ENCODE data around the gene AGT. TPM values are rescaled to one million over a fixed set of nuclear protein-coding genes. Genes with fewer than 3 reads are reported as not detected.
"Not testable (repeated sequence)": the region's sequence is repeated elsewhere in the genome, so short reads cannot be mapped to it uniquely, and the experiment has no call there.

The AGT gene
- total RNA-seq, 1 donor: not detected

DNA sequence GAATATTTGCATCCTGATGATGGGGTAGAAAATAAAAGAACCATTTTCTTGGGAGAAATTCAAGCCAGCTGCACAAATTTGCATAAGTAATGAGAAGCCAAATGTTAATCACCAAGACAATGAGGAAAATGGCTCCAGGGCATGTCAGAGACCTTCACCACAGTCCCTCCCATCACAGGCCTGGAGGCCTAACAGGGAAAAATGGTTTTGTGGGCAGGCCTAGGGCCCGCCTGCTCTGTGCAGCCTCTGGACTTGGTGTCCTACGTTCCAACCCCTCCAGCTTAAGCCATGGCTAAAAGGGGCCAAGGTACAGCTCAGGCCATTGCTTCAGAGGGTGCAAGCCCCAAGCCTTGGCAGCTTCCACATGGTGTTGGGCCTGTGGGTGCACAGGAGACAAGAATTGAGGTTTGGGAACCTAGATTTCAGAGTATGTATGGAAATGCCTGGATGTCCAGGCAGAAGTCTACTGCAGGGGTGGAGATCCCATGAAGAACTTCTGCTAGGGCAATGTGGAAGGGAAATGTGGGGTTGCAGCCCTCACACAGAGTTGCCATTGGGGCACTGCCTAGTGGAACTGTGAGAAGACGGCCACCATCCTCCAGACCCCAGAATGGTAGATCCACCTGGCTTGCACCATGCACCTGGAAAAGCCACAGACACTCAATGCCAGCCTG, 8.1 kb upstream of the AGT start:
- H3K4me3 ChIP-seq (ENCODE audit: low read length); H3K4me1 ChIP-seq (ENCODE audit: insufficient read depth, low read length); H3K27me3 ChIP-seq (ENCODE audit: insufficient read depth, low read length); H3K9me3 ChIP-seq (ENCODE audit: low read depth, low read length): not testable (repeated sequence)

DNA sequence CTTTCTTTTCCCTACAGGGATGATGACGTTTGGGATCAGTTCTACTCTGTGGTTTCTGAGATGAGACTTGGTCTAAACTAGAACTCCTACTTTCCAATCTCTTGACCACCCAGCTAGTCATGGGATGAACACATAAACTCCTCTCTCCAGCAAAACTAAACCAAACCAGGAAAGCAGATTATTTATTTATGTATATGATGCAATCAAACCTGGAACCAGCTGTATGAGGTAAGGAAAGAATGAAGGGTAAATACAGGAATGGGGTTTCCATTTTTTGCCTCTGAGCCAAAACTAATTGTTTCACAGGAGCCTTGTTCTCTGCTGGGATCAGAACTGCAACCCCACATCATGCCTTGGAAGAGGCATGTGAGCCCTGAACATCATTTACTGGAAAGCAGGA, 3.3 kb upstream of the AGT start:
- Histone ChIP-seq H3K27me3 (ENCODE audit: insufficient read depth, low read length) (peaks cover 2% of the 10 kb centered on the region), H3K4me1 (ENCODE audit: insufficient read depth, low read length) (no peaks in the 10 kb centered on the region), H3K9me3 (ENCODE audit: low read depth, low read length) (no peaks in the 10 kb centered on the region), H3K4me3 (ENCODE audit: low read length) (no peak overlapping the region)

DNA sequence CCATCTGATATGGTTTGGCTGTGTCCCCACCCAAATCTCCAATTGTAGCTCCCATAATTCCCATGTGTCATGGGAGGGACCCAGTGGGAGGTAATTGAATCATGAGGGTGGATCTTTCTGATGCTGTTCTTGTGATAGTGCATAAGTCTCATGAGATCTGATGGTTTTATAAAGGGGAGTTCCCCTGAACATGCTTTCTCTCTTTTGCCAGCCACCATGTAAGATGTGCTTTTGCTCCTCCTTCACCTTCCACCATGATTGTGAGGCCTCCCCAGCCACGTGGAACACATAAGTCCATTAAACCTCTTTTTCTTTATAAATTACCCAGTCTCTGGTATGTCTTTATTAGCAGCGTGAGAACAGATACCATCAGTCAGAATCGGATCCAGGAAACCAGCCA, 2.5 kb upstream of the AGT start:
- H3K27me3 ChIP-seq (ENCODE audit: insufficient read depth, low read length); H3K9me3 ChIP-seq (ENCODE audit: low read depth, low read length); H3K4me1 ChIP-seq (ENCODE audit: insufficient read depth, low read length); H3K4me3 ChIP-seq (ENCODE audit: low read length): not testable (repeated sequence)

DNA sequence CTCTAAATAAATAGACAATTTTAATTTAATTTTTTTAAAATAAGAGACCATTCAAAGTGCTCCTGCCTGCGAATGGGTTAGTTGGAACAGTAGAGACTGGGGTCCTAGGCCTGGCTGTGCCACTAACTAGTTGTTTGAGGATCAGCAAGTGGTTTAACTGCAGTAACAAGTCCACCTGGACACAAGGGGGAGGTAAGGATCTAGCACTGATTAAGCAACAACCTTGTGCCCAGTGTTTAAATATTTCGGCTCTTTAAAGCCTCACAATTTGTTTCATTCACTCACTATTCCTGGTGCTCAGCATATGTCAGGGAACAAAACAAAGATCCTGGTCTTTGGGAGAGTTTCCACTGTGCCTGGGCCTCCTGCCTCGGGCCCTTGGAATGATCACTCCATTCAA, 1.6 kb upstream of the AGT start:
- no peaks in the 10 kb centered on the region for H3K9me3 ChIP-seq (ENCODE audit: low read depth, low read length)
- no peaks in the 10 kb centered on the region for H3K4me1 ChIP-seq (ENCODE audit: insufficient read depth, low read length)
- peaks cover 2% of the 10 kb centered on the region for H3K27me3 ChIP-seq (ENCODE audit: insufficient read depth, low read length)
- H3K4me3 ChIP-seq (ENCODE audit: low read length): no peak overlapping the region

DNA sequence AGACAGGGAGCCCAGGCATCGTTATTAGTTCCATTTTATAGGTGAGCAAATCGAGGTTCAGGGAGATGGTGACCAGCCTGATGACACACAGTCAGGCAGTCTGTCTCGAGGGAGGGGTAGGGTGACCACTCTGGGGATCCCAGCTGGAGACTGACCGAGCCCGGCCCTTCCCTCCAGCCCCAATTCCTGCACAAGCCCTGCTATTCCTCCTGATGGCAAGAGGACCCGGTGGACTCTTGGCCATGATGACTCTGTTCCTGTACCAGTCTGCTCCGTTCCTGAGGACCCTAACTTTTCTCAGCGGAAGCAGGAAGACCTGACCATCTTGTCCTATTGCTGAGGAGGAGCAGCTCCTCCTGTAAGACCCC, 391 bp downstream of the AGT start:
- H3K4me3 ChIP-seq (ENCODE audit: low read length): no peak overlapping the region
- H3K9me3 ChIP-seq (ENCODE audit: low read depth, low read length): no peaks in the 10 kb centered on the region
- no peaks in the 10 kb centered on the region for H3K4me1 ChIP-seq (ENCODE audit: insufficient read depth, low read length)
- H3K27me3 ChIP-seq (ENCODE audit: insufficient read depth, low read length): peaks cover 2% of the 10 kb centered on the region

DNA sequence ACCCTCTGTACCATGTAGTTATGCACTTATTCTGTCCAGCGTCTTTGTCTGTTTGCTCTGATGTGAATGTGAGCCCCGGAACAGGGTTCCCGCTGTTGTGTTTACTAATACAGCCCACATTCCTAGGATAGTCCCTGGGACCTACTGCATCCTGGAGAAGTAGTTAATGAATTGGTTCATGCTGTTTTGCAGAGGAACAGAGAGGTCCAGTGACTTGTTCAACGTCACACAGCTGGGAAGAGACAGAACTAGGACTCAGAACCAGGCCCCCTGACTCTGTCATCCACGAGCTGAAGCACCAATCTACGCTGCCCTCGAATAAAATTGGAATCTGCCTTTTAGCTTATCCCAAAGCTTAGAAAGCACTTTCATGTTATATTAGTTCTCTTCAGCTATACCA, 784 bp downstream of the AGT start:
- H3K27me3 ChIP-seq (ENCODE audit: insufficient read depth, low read length): peaks cover 2% of the 10 kb centered on the region
- H3K4me1 ChIP-seq (ENCODE audit: insufficient read depth, low read length): no peaks in the 10 kb centered on the region
- no peaks in the 10 kb centered on the region for H3K9me3 ChIP-seq (ENCODE audit: low read depth, low read length)
- no peak overlapping the region for H3K4me3 ChIP-seq (ENCODE audit: low read length)

DNA sequence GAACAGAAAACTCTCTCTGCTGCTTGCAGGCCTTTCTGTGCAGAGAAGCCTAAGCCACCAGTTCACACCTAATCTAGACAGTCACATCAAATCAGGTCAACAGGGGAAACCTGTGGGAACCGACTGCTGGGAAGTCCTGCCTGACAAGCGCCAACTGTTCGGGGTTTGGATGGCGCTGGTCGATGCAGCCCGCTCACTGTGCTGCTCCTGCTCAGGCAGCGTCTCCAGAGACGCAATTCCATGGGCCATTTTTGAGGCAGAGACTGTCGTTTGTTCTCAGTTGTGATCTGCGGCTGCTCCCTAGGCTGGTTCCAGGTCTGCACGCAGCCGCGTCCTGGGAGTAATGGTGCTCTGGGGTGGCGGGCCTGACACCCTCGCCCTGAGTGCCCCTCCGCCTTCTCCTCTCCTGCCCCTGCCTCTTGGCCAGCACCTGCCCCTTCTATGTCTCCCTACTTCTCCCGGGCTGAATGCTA, 1.4 kb downstream of the AGT start:
- Histone ChIP-seq H3K27me3 (ENCODE audit: insufficient read depth, low read length) (peaks cover 2% of the 10 kb centered on the region), H3K4me3 (ENCODE audit: low read length) (no peak overlapping the region), H3K4me1 (ENCODE audit: insufficient read depth, low read length) (no peaks in the 10 kb centered on the region), H3K9me3 (ENCODE audit: low read depth, low read length) (no peaks in the 10 kb centered on the region)

DNA sequence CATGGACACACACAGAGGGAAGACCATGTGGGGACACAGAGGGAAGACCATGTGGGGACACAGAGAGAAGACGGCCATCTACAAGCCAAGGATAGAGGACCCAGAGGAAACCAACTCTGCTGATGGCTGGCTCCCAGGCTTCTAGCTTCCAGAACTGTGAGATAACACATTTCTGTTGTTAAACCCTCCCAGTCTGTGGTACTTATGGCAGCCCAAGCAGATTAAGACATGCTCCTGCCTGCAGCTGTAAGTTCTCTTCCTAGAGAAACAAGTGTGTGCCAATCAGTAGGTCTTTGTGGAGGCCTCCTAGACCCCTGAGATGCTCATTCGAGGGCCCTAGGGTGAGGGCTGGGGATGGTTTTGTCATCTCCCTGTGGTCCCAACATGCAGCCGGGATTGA, 2.7 kb downstream of the AGT start:
- no peak overlapping the region for H3K4me3 ChIP-seq (ENCODE audit: low read length)
- peaks cover 2% of the 10 kb centered on the region for H3K27me3 ChIP-seq (ENCODE audit: insufficient read depth, low read length)
- H3K4me1 ChIP-seq (ENCODE audit: insufficient read depth, low read length): no peaks in the 10 kb centered on the region
- H3K9me3 ChIP-seq (ENCODE audit: low read depth, low read length): no peaks in the 10 kb centered on the region

DNA sequence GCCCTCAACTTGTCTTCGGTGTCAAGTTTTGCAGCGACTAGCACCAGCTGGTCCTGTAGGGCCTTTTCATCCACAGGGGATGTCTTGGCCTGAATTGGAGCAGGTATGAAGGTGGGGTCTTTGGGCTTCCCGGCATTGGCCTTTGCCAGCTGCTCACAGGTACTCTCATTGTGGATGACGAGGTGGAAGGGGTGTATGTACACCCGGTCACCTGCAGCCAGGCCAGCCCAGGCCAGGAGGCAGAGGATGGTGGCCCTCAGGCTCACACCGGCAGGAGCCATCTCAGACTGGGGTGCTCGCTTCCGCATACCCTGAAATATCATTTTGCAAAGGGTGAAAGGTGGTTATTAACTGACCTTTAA, 3.4 kb downstream of the AGT start:
- Histone ChIP-seq H3K27me3 (ENCODE audit: insufficient read depth, low read length) (no peaks in the 10 kb centered on the region), H3K9me3 (ENCODE audit: low read depth, low read length) (no peaks in the 10 kb centered on the region), H3K4me1 (ENCODE audit: insufficient read depth, low read length) (no peaks in the 10 kb centered on the region), H3K4me3 (ENCODE audit: low read length) (no peak overlapping the region)

DNA sequence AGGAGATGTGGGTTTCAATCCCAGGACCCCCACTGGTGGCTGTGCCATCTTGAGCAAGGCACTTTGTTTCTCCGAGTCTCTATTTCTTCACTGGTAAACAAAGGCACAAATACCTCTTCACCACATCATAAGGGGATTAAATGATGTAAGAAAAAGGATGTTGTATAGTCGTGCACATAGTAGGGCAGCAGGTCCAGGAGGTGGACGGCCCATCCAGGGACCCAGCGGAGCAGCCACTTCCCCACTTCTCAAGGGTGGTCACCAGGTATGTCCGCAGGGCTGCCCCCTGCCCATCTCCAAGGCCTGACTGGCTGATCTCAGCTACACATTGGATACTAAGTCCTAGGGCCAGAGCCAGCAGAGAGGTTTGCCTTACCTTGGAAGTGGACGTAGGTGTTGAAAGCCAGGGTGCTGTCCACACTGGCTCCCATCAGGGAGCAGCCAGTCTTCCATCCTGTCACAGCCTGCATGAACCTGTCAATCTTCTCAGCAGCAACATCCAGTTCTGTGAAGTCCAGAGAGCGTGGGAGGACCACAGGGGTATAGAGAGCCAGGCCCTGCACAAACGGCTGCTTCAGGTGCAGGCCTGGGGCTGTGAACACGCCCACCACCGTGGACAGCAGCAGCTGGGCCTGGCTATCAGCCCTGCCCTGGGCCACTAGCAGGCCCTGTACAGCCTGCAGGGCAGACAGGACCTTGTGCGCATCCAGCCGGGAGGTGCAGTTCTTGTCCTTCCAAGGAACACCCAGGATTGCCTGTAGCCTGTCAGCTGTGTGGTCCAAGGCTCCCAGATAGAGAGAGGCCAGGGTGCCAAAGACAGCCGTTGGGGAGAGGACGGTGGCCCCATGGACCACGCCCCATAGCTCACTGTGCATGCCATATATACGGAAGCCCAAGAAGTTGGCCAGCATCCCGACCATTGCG, 4.0 kb downstream of the AGT start:
- H3K4me1 ChIP-seq (ENCODE audit: insufficient read depth, low read length): no peaks in the 10 kb centered on the region
- H3K9me3 ChIP-seq (ENCODE audit: low read depth, low read length): no peaks in the 10 kb centered on the region
- H3K4me3 ChIP-seq (ENCODE audit: low read length): no peak overlapping the region
- H3K27me3 ChIP-seq (ENCODE audit: insufficient read depth, low read length): no peaks in the 10 kb centered on the region

DNA sequence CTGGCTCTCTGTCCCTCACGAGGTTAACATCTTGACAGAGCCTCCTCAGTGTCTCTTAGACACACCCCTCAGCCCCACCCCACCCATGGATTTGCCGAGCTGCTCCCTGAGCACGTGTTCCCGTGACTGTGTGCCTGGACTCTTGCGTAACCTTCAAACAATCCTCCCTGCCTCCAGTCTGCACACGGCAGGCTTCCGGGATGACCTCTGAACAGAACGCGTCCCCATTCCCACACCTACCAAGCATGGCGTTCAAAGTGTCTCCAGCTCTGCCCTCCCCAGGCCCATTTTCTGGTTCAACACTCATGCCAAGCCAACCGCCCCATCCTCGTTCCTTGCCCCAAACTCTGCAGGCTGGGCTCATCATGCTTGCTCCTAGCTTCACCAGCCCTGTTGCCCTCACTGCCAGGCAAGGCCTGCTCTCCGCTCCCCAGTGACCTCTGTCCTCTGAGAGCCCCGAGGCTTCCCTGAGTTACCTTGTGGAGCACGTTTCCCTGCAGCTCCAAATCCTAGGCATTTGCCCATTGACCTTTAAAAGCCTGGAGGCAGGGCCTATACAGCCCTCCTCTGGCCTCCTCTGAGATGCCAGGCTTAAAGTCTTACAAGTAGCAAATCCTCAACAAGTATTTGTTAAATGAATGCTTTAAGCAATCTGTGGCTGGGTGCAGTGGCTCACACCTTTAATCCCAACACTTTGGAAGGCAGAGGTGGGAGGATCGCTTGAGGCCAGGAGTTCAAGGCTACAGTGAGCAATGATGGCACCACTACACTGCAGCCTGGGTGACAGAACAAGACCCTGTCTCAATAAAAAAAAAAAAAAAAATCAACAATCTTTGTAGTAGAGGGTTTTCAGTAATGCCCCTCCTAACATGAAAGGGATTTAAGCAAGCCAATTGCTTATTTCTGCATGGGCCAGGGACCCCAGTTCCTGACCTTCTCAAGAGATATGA, 5.0 kb downstream of the AGT start:
- Histone ChIP-seq H3K4me1 (ENCODE audit: insufficient read depth, low read length) (no peaks in the 10 kb centered on the region), H3K9me3 (ENCODE audit: low read depth, low read length) (no peaks in the 10 kb centered on the region), H3K27me3 (ENCODE audit: insufficient read depth, low read length) (no peaks in the 10 kb centered on the region), H3K4me3 (ENCODE audit: low read length) (no peak overlapping the region)

DNA sequence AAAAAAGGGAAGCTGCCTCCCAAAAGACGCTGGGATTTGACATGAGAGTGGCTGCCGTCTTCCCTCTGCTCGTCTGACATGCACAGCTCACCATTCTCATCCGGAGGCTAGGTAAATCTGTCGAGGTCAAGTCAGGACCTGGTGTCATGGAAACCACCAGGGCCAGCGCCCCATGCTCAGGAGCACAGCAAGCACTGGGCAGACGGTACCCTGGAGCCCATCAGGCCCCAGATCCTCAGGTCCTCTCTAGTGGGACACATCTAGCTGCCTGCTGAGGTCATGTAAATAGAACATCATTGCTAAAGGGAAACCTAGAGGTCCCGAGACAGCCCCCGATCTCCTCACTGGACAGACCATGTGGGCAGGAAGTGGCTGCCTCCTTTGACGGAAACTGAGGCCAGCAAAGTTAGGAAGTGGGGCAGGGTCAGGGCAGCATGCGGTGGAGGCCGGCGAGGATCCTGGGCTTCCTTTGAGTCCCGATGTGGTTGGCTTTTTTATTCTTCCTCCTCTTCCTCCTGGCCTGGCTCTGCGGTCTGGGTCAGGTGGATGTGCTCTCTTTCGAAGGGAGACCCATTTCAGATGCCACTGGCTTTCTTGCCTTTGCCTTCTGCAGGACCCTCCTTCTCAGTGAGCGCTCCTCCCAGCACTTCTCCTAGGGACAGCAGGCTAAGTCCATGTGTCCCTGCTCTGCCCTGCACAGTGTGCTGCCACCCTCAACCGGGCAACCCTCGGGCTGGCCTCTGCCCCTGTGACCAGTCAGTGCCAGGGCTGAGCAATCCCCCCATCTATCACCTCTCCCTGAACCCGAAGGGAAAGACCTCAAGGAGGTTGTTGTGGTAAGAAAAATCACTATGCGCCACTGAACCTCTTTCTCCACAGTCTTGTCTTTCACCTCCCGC, 5.9 kb downstream of the AGT start:
- H3K4me1 ChIP-seq (ENCODE audit: insufficient read depth, low read length): no peaks in the 10 kb centered on the region
- no peaks in the 10 kb centered on the region for H3K9me3 ChIP-seq (ENCODE audit: low read depth, low read length)
- H3K4me3 ChIP-seq (ENCODE audit: low read length): no peak overlapping the region
- H3K27me3 ChIP-seq (ENCODE audit: insufficient read depth, low read length): no peaks in the 10 kb centered on the region

DNA sequence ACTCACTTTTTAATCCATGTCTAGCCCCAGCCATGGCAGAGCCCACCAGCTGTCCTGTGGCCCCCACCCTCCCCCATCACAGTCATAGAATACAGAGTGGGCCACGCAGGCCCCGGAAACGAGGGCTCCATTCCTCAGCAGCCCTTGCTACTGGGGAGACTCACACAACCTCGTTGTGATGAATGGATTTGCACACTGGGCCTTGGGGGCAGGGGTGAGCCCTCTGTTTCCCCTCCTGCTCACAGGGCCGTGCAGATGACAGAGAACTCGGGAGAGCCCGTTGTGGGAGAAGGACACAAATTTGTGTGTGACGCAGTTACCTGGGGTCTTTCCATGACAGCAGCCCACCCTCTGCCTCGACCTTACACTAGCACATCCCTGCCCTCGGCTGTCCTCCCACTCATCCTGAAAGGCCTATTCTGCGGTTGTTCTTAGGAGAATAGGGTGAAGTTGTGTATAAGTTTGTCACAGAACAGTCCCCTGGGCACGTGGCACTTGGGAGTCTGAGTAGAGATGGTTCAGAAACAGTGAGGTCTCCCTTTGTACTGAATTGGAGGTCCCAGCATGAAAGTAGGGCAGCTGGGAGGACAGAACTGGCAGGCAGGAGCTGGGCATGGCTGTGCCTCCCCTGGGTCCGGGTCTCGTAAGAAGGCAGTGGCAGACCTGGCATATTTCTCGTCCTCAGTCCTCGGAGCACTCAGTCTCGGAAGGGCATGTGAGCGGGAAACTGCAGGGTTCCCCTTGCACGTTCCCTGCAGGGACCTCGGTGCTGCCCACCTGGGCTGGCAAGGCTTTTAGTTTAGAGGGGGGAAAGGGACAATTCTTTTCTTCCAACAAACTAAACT, 6.8 kb downstream of the AGT start:
- Histone ChIP-seq H3K9me3 (ENCODE audit: low read depth, low read length) (no peaks in the 10 kb centered on the region), H3K4me3 (ENCODE audit: low read length) (no peak overlapping the region), H3K27me3 (ENCODE audit: insufficient read depth, low read length) (no peaks in the 10 kb centered on the region), H3K4me1 (ENCODE audit: insufficient read depth, low read length) (no peaks in the 10 kb centered on the region)
